Uterus (tissue), 4 donors: Measurements from ENCODE around the gene DGCR2. TPM values are rescaled to one million over a fixed set of nuclear protein-coding genes. Genes with fewer than 3 reads are reported as not detected.

ENCODE experiments used
- DNase-seq, 2 donors: peaks; one replicate each; pipeline ENCODE4 v3.0.0-alpha.2; 2019 to 2020
- H3K27ac ChIP-seq, 2 donors: fragments of 200-600 bp; sonication (generic); 1 replicate in 1 of 2; 2 replicates in 1 of 2; pipeline ENCODE4 v1.5.1; 2016 to 2018
- H3K27me3 ChIP-seq, 2 donors: fragments of 200-600 bp; sonication (generic); one replicate each; pipeline ENCODE4 v1.5.1; 2018 to 2019; ENCODE audit warnings: control low read depth in 1 of 2
- H3K36me3 ChIP-seq, 2 donors: fragments of 200-600 bp; sonication (generic); one replicate each; pipeline ENCODE4 v1.5.1; 2019; ENCODE audit warnings: control low read depth in 1 of 2
- H3K4me1 ChIP-seq, 2 donors: fragments of 200-600 bp; sonication (generic); one replicate each; pipeline ENCODE4 v1.5.1; 2018 to 2019; ENCODE audit warnings: control low read depth in 1 of 2
- H3K4me3 ChIP-seq, 2 donors: fragments of 200-600 bp; sonication (generic); 1 replicate in 1 of 2; 2 replicates in 1 of 2; pipeline ENCODE4 v1.5.1; 2018 to 2019; ENCODE audit warnings: mild to moderate bottlenecking in 1 of 2
- H3K9me3 ChIP-seq, 2 donors: fragments of 200-600 bp; sonication (generic); one replicate each; pipeline ENCODE4 v1.5.1; 2019; ENCODE audit warnings: control low read depth in 1 of 2
- CTCF ChIP-seq, 4 experiments: fragments of 200-600 bp in 2 of 4; fragments of 450-650 bp in 2 of 4; sonication (generic) in 2 of 4; IDR thresholded peaks; one replicate each; pipeline ENCODE4 v1.5.1; 2016 to 2019; ENCODE audit warnings: antibody characterized with exemption in 4 of 4, mild to moderate bottlenecking in 2 of 4, moderate library complexity in 1 of 4
- POLR2A ChIP-seq, 2 donors: fragments of 450-650 bp; IDR thresholded peaks; one replicate each; pipeline ENCODE4 v1.6.1; 2016; ENCODE audit warnings: antibody characterized with exemption in 2 of 2, mild to moderate bottlenecking in 1 of 2, moderate library complexity in 1 of 2
- intact Hi-C: fragments of 100-400 bp; cut with DNase I; formaldehyde crosslinking; loops from one replicate; pipeline ENCODE4 v1.15.1; 2023; ENCODE audit warnings: low total_unique reads
- total RNA-seq, 4 donors: library from RNA; depleted of rRNA in 3 of 4; stranded (reverse); fragments of >200 nt in 3 of 4; gene quantifications; one replicate each; pipeline versions ENCODE4 v1.1.0 to v1.2.4, GENCODE V29; 2014 to 2023
- donor health status: DM: yes; HTN: yes; CAD: no.

The DGCR2 gene
- total RNA-seq, 4 donors from 2014 or later = 18.2 to 88.9 (median 47.6) TPM

- no peak for DNase-seq
- H3K4me1 ChIP-seq = peaks cover 0 to 35% of the 10 kb centered on the region in 2 donors
- TF ChIP-seq POLR2A (IDR thresholded peaks at IDR 0.05) (no peak), CTCF (IDR thresholded peaks at IDR 0.05) (no peak)
These were observed 1.2 kb downstream of the DGCR2 start for GRCh38 chr22:19120829-19121630.

GRCh38 chr22:19119949-19120348 is 2.3 kb downstream of the DGCR2 start:
- Histone ChIP-seq H3K36me3 (no peaks in the 10 kb centered on the region), H3K27me3 (no peaks in the 10 kb centered on the region), H3K4me1 (peaks cover 0 to 35% of the 10 kb centered on the region in 2 donors), H3K4me3 (no peak overlapping the region), H3K9me3 (no peaks in the 10 kb centered on the region), H3K27ac (no peak overlapping the region)
- TF ChIP-seq CTCF (IDR thresholded peaks at IDR 0.05) (no peak), POLR2A (IDR thresholded peaks at IDR 0.05) (no peak)
- intact Hi-C loops = no loop called here
- no peak for DNase-seq

More at GRCh38 chr22:19120829-19121630, 1.2 kb downstream of the DGCR2 start:
- peak overlapping the region; percentile 84 to 85 for H3K4me3 ChIP-seq
- H3K36me3 ChIP-seq = no peaks in the 10 kb centered on the region
- no peaks in the 10 kb centered on the region for H3K27me3 ChIP-seq
- intact Hi-C loops = no loop called here
- H3K27ac ChIP-seq = peak overlapping the region; percentile 84 to 90
- H3K9me3 ChIP-seq = no peaks in the 10 kb centered on the region

- peaks cover 0 to 35% of the 10 kb centered on the region in 2 donors for H3K4me1 ChIP-seq
- intact Hi-C loops = no loop called here
- H3K36me3 ChIP-seq = no peaks in the 10 kb centered on the region
- DNase-seq = no peak
- no peaks in the 10 kb centered on the region for H3K27me3 ChIP-seq
- no peak overlapping the region for H3K27ac ChIP-seq
- TF ChIP-seq POLR2A (IDR thresholded peaks at IDR 0.05) (no peak), CTCF (IDR thresholded peaks at IDR 0.05) (no peak)
- H3K4me3 ChIP-seq = no peak overlapping the region
- H3K9me3 ChIP-seq = no peaks in the 10 kb centered on the region
These were observed 3.8 kb downstream of the DGCR2 start for GRCh38 chr22:19118329-19118880.

- no peak for TF ChIP-seq CTCF (IDR thresholded peaks at IDR 0.05)
- TF ChIP-seq POLR2A (IDR thresholded peaks at IDR 0.05) = no peak
- Histone ChIP-seq H3K9me3 (no peaks in the 10 kb centered on the region), H3K27ac (no peak overlapping the region), H3K36me3 (no peaks in the 10 kb centered on the region), H3K4me1 (peaks cover 0 to 35% of the 10 kb centered on the region in 2 donors), H3K4me3 (no peak overlapping the region), H3K27me3 (no peaks in the 10 kb centered on the region)
- no peak for DNase-seq
- intact Hi-C loops = no loop called here
These were observed 5.1 kb downstream of the DGCR2 start for GRCh38 chr22:19117111-19117512.

- no peak for DNase-seq
- no peaks in the 10 kb centered on the region for H3K36me3 ChIP-seq
- no peaks in the 10 kb centered on the region for H3K9me3 ChIP-seq
- TF ChIP-seq POLR2A (IDR thresholded peaks at IDR 0.05) (no peak), CTCF (IDR thresholded peaks at IDR 0.05) (no peak)
- no peak overlapping the region for H3K4me3 ChIP-seq
- intact Hi-C loops = no loop called here
- H3K4me1 ChIP-seq = peaks cover 0 to 30% of the 10 kb centered on the region in 2 donors
- H3K27me3 ChIP-seq = no peaks in the 10 kb centered on the region
- H3K27ac ChIP-seq = no peak overlapping the region
These were observed 6.6 kb downstream of the DGCR2 start for GRCh38 chr22:19115628-19116027.
